ENCODE measurements around the gene CHST1. TPM values are rescaled to one million over a fixed set of nuclear protein-coding genes. Genes with fewer than 3 reads are reported as not detected.

The CHST1 gene
- total RNA-seq, 3 donors from 2014 or later (not counting 1 experiment from before 2014, with no cell fraction given): not detected

- H3K27me3 Mint-ChIP-seq (ENCODE audit: low read depth in 2 of 2): peaks cover 14 to 23% of the 10 kb centered on the region in 2 donors
- H3K9me3 Mint-ChIP-seq: no peaks in the 10 kb centered on the region
Observed at GRCh38 chr11:45669146-45669545, 3.7 kb upstream of the CHST1 start.

DNA sequence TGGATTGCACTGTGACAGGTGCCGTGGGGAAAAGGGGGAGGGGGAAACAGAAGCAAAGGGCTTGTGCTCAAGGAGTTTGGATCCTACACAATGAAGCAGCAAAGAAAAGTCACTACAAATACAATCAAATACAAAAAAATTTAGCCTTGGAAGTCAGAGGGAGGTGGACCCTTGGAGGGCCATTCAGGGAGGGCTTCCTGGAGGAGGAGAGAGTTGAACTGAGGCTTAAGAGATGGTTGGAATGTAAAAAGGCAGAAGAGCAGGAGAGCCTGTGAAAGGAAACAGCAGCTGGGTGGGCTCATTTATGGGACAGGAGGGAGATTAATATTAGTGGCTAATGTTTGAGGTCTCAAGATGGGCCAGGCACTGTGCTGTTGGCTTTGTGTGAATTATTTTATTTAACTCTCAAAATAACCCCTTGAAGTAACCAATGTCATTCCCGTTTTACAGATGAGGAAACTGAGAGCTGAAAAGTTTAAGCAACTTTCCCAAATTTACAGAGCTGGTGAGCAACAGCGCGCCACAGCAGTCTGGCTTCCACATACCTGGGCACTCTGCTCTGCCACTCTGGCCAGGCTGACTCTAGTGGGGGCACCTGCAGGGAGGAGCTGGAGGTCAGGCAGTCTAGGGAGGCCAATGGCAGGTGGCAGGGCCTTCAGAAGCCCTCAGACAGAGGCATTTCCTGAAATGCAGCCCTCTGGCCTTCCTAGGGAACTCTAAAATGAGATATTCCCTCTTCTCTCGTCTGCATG lies 2.7 kb upstream of the CHST1 start:
- Mint-ChIP-seq H3K4me3 (no peak overlapping the region), H3K36me3 (no peaks in the 10 kb centered on the region), H3K27me3 (ENCODE audit: low read depth in 2 of 2) (peaks cover 20 to 27% of the 10 kb centered on the region in 2 donors), H3K27ac (no peak overlapping the region), H3K9me3 (no peaks in the 10 kb centered on the region), H3K4me1 (peaks cover 0 to 5% of the 10 kb centered on the region in 2 donors)
- ATAC-seq: no peak
- Histone ChIP-seq H3K36me3 (ENCODE audit: control insufficient read depth, insufficient read depth, low read length) (no peaks in the 10 kb centered on the region), H3K4me3 (ENCODE audit: low read length) (no peak overlapping the region), H3K4me1 (ENCODE audit: control insufficient read depth, insufficient read depth, low read length) (peaks cover 10% of the 10 kb centered on the region), H3K9me3 (ENCODE audit: control insufficient read depth, insufficient read depth, low read length) (no peaks in the 10 kb centered on the region), H3K27me3 (ENCODE audit: control insufficient read depth, insufficient read depth, low read length) (peaks cover 13% of the 10 kb centered on the region), H3K27ac (ENCODE audit: low read length) (no peak overlapping the region)
- intact Hi-C loops (cut with micrococcal nuclease): no loop called here
- WGBS (ENCODE audit: insufficient coverage): 92% methylated on average over 5 of the region's 5 CpGs
- DNase-seq: no peak
- TF ChIP-seq CTCF (IDR thresholded peaks at IDR 0.05): no peak

More at GRCh38 chr11:45669146-45669545, 3.7 kb upstream of the CHST1 start:
- H3K27me3 ChIP-seq (ENCODE audit: control insufficient read depth, insufficient read depth, low read length): peaks cover 3% of the 10 kb centered on the region
- DNase-seq (no peak), ATAC-seq (no peak)
- 82% methylated on average over 3 of the region's 3 CpGs for WGBS (ENCODE audit: insufficient coverage)
- Mint-ChIP-seq H3K36me3 (no peaks in the 10 kb centered on the region), H3K4me1 (peaks cover 0 to 5% of the 10 kb centered on the region in 2 donors), H3K4me3 (no peak overlapping the region), H3K27ac (no peak overlapping the region)
- H3K27ac ChIP-seq (ENCODE audit: low read length): no peak overlapping the region
- H3K4me1 ChIP-seq (ENCODE audit: control insufficient read depth, insufficient read depth, low read length): peaks cover 5% of the 10 kb centered on the region
- H3K4me3 ChIP-seq (ENCODE audit: low read length): no peak overlapping the region
- no peaks in the 10 kb centered on the region for H3K36me3 ChIP-seq (ENCODE audit: control insufficient read depth, insufficient read depth, low read length)
- no peaks in the 10 kb centered on the region for H3K9me3 ChIP-seq (ENCODE audit: control insufficient read depth, insufficient read depth, low read length)
- no peak for TF ChIP-seq CTCF (IDR thresholded peaks at IDR 0.05)
- intact Hi-C loops (cut with micrococcal nuclease): no loop called here

- no peak for DNase-seq
- H3K27me3 Mint-ChIP-seq (ENCODE audit: low read depth in 2 of 2): peaks cover 27 to 36% of the 10 kb centered on the region in 2 donors
Observed at GRCh38 chr11:45666648-45667642, 1.5 kb upstream of the CHST1 start.

More at GRCh38 chr11:45666648-45667642, 1.5 kb upstream of the CHST1 start:
- peak overlapping the region; percentile 85 for H3K4me3 Mint-ChIP-seq
- no peaks in the 10 kb centered on the region for H3K36me3 Mint-ChIP-seq
- H3K36me3 ChIP-seq (ENCODE audit: control insufficient read depth, insufficient read depth, low read length): no peaks in the 10 kb centered on the region
- intact Hi-C loops (cut with micrococcal nuclease): no loop called here
- peaks cover 10% of the 10 kb centered on the region for H3K4me1 ChIP-seq (ENCODE audit: control insufficient read depth, insufficient read depth, low read length)
- H3K4me1 Mint-ChIP-seq: peaks cover 0 to 5% of the 10 kb centered on the region in 2 donors
- H3K27ac ChIP-seq (ENCODE audit: low read length): no peak overlapping the region
- H3K9me3 ChIP-seq (ENCODE audit: control insufficient read depth, insufficient read depth, low read length): no peaks in the 10 kb centered on the region
- no peak overlapping the region for H3K4me3 ChIP-seq (ENCODE audit: low read length)
- H3K9me3 Mint-ChIP-seq: no peaks in the 10 kb centered on the region
- TF ChIP-seq CTCF (IDR thresholded peaks at IDR 0.05): no peak
- no peak for ATAC-seq
- H3K27ac Mint-ChIP-seq: no peak overlapping the region
- 79% methylated on average over 12 of the region's 12 CpGs for WGBS (ENCODE audit: insufficient coverage)
- peaks cover 21% of the 10 kb centered on the region for H3K27me3 ChIP-seq (ENCODE audit: control insufficient read depth, insufficient read depth, low read length)
